Measurements from ENCODE around the gene CHST12.
"Not testable (repeated sequence)": the region's sequence is repeated elsewhere in the genome, so short reads cannot be mapped to it uniquely, and the experiment has no call there.

Gene CHST12

DNA sequence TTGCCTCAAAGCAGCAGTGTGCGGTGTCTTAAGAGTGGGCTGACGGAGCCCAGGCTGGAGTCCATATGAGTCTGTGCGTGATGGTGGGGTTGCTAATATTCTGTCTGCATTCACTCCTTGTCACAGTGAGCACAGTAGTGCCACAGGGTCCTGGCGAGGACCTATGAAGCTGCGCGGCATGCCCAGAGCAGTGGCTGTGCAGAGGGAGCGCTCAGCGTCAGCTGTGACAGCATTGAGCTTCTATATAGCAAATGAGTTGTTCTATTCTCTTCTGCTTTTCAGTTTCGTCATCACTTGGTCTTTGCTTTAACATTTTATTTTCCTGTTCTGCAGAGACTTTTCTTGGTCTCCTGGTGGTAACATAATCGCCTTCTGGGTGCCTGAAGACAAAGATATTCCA, 34.3 kb upstream of the CHST12 start:
- H3K4me1 ChIP-seq (ENCODE audit: control insufficient read depth, insufficient read depth, low read length): no peaks in the 10 kb centered on the region
- no peak overlapping the region for H3K9ac ChIP-seq (ENCODE audit: low read depth, low read length)
- peaks cover 87% of the 10 kb centered on the region for H3K36me3 ChIP-seq (ENCODE audit: control insufficient read depth, insufficient read depth, low read length)
- no peak overlapping the region for H3K4me3 ChIP-seq (ENCODE audit: low read depth, low read length)
- H3K27me3 ChIP-seq (ENCODE audit: control insufficient read depth, insufficient read depth, low read length): no peaks in the 10 kb centered on the region
- no peaks in the 10 kb centered on the region for H3K9me3 ChIP-seq (ENCODE audit: control insufficient read depth, insufficient read depth, low read length)

DNA sequence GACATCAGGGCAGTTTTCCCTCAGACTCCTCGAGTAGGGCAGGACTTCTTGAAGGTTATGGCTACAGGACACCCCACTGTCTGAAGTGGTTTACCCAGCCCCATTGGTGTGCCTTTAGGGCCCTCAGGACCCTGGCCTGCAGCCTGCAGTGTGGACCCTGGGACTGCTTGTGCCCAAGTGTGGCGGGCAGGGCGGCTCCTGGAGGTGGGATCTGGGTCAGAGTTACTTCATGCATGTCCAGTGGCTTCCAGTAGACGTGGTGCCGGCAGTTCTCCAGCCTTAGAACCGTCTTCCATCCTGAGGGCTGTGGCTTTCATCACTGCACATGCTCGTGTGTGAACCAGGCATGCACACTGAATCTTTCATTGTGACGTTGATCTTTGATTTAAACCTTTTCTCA, 32.1 kb upstream of the CHST12 start:
- Histone ChIP-seq H3K4me1 (ENCODE audit: control insufficient read depth, insufficient read depth, low read length) (no peaks in the 10 kb centered on the region), H3K9me3 (ENCODE audit: control insufficient read depth, insufficient read depth, low read length) (no peaks in the 10 kb centered on the region), H3K36me3 (ENCODE audit: control insufficient read depth, insufficient read depth, low read length) (peaks cover 88% of the 10 kb centered on the region), H3K27me3 (ENCODE audit: control insufficient read depth, insufficient read depth, low read length) (no peaks in the 10 kb centered on the region), H3K4me3 (ENCODE audit: low read depth, low read length) (no peak overlapping the region), H3K9ac (ENCODE audit: low read depth, low read length) (no peak overlapping the region)

DNA sequence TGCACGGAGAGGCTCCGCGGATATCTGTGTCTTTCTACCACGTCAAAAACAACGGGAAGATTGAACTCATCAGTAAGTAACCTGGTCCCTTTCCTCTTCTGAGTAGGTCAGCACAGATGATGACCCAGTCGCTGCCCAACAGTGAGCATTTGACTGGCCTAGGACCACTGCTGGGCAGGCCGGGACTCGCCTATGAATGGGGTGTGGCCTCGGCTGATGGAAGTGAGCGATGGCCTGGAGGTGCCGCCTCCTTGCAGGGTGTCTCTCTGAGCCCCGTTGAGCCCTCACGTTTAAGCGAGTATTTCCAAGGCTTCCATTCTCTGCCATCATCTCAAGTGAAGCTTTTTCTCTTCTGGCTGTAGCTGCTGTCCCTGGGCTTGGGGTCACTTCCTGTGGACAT, 30.7 kb upstream of the CHST12 start:
- Histone ChIP-seq H3K4me1 (ENCODE audit: control insufficient read depth, insufficient read depth, low read length) (no peaks in the 10 kb centered on the region), H3K9me3 (ENCODE audit: control insufficient read depth, insufficient read depth, low read length) (no peaks in the 10 kb centered on the region), H3K27me3 (ENCODE audit: control insufficient read depth, insufficient read depth, low read length) (no peaks in the 10 kb centered on the region), H3K4me3 (ENCODE audit: low read depth, low read length) (no peak overlapping the region), H3K9ac (ENCODE audit: low read depth, low read length) (no peak overlapping the region), H3K36me3 (ENCODE audit: control insufficient read depth, insufficient read depth, low read length) (peaks cover 86% of the 10 kb centered on the region)

DNA sequence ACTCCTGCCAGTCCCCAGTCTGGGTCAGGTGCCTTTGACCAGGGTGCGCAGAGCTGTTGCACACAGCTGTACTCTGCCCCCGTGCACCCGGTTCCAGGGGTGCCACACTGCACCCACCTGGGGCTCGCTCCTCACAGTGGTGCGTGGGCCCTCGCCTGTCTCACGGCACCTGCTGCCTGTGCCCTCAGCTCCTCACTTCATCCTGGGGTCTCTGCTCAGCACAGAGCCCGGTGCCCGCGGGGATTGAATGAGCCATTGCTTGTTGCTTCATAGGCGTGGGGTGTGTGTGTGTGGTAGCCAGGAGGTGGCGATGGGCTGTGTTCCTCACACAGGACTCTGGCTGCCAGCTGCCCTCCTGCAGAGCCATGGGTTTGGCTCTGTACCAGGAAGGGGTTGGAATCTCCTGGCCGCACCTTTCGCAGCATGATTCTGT, 30.3 kb upstream of the CHST12 start:
- no peak overlapping the region for H3K4me3 ChIP-seq (ENCODE audit: low read depth, low read length)
- no peaks in the 10 kb centered on the region for H3K4me1 ChIP-seq (ENCODE audit: control insufficient read depth, insufficient read depth, low read length)
- H3K9ac ChIP-seq (ENCODE audit: low read depth, low read length): no peak overlapping the region
- H3K27me3 ChIP-seq (ENCODE audit: control insufficient read depth, insufficient read depth, low read length): no peaks in the 10 kb centered on the region
- no peaks in the 10 kb centered on the region for H3K9me3 ChIP-seq (ENCODE audit: control insufficient read depth, insufficient read depth, low read length)
- H3K36me3 ChIP-seq (ENCODE audit: control insufficient read depth, insufficient read depth, low read length): peaks cover 84% of the 10 kb centered on the region

DNA sequence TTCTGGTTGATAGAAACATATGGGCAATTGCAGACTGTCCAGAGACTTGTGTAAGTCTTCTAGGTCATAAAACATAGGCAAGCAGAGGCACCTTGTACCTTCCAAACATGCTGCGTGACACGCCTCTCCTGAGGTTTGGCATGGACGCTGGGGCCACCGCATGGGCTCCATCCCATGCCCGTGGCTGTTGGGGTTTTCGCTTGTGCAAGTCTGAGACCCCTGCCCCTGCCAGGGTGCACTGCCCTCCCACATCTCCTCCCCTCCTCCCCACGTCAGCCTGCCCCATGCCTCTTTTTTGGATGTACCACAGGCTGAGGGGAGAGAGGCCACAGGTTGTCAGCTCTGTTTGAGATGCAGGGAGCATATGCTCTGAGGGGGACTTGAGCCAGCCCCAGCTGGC, 29.8 kb upstream of the CHST12 start:
- H3K27me3 ChIP-seq (ENCODE audit: control insufficient read depth, insufficient read depth, low read length): no peaks in the 10 kb centered on the region
- H3K4me1 ChIP-seq (ENCODE audit: control insufficient read depth, insufficient read depth, low read length): no peaks in the 10 kb centered on the region
- peaks cover 86% of the 10 kb centered on the region for H3K36me3 ChIP-seq (ENCODE audit: control insufficient read depth, insufficient read depth, low read length)
- no peaks in the 10 kb centered on the region for H3K9me3 ChIP-seq (ENCODE audit: control insufficient read depth, insufficient read depth, low read length)
- no peak overlapping the region for H3K4me3 ChIP-seq (ENCODE audit: low read depth, low read length)
- H3K9ac ChIP-seq (ENCODE audit: low read depth, low read length): no peak overlapping the region

DNA sequence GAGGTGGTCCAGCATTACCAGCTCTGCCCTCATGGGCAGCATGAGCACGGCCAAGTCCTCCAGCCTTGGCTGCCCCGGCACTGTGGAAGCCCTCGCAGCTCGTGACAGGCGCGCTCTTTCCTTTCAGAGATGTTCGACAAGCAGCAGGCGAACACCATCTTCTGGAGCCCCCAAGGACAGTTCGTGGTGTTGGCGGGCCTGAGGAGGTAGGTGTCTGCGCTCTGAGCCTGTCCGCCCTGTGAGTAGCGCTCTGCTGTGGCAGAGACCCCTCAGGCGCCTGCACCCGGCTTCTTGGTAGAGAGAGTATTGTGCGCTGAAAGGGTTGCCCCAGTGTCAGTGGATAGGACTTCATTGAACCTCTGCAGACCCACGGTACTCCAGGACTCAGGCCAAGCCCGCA, 29.0 kb upstream of the CHST12 start:
- Histone ChIP-seq H3K27me3 (ENCODE audit: control insufficient read depth, insufficient read depth, low read length) (no peaks in the 10 kb centered on the region), H3K4me1 (ENCODE audit: control insufficient read depth, insufficient read depth, low read length) (no peaks in the 10 kb centered on the region), H3K36me3 (ENCODE audit: control insufficient read depth, insufficient read depth, low read length) (peaks cover 88% of the 10 kb centered on the region), H3K9ac (ENCODE audit: low read depth, low read length) (no peak overlapping the region), H3K9me3 (ENCODE audit: control insufficient read depth, insufficient read depth, low read length) (no peaks in the 10 kb centered on the region), H3K4me3 (ENCODE audit: low read depth, low read length) (no peak overlapping the region)

DNA sequence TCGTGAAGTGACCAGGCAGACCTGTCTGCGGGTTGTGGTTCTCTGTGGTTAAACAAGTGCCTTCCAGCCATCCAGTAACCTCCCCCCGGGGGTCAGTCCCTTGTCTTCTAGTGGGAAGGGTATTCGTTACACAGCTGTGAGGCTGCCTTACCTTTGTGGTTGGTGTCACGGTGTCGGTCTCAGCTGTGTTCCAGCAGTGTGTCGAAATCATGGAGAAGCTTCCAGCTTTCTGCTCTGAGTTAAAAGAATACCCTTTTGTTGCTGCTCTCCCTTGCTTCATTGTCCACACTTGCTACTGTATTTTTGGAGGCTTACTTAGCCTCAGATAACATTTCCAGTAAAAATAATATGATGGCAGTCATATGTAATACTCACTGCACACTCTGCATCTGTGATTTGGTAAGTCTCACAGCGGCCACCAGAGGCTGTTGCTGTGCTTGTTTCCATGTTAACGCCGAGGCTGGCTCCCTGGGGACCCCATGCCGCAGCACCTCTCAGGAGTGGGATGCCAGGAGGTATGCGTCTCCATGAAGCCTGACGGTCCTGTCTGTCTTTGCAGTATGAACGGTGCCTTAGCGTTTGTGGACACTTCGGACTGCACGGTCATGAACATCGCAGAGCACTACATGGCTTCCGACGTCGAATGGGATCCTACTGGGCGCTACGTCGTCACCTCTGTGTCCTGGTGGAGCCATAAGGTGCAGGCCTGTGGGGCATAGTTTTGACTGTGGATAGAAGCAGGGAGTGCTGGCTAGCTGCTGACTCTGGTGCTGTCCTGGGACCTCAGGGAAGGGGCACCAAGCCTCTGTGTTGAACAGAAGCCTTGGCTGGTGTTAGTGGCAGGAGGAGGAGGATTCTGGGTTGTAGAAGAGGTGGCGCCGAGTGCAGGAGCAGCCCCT, 28.3 kb upstream of the CHST12 start:
- Histone ChIP-seq H3K4me3 (ENCODE audit: low read depth, low read length) (no peak overlapping the region), H3K9me3 (ENCODE audit: control insufficient read depth, insufficient read depth, low read length) (no peaks in the 10 kb centered on the region), H3K9ac (ENCODE audit: low read depth, low read length) (no peak overlapping the region), H3K27me3 (ENCODE audit: control insufficient read depth, insufficient read depth, low read length) (no peaks in the 10 kb centered on the region), H3K4me1 (ENCODE audit: control insufficient read depth, insufficient read depth, low read length) (no peaks in the 10 kb centered on the region), H3K36me3 (ENCODE audit: control insufficient read depth, insufficient read depth, low read length) (peaks cover 89% of the 10 kb centered on the region)

DNA sequence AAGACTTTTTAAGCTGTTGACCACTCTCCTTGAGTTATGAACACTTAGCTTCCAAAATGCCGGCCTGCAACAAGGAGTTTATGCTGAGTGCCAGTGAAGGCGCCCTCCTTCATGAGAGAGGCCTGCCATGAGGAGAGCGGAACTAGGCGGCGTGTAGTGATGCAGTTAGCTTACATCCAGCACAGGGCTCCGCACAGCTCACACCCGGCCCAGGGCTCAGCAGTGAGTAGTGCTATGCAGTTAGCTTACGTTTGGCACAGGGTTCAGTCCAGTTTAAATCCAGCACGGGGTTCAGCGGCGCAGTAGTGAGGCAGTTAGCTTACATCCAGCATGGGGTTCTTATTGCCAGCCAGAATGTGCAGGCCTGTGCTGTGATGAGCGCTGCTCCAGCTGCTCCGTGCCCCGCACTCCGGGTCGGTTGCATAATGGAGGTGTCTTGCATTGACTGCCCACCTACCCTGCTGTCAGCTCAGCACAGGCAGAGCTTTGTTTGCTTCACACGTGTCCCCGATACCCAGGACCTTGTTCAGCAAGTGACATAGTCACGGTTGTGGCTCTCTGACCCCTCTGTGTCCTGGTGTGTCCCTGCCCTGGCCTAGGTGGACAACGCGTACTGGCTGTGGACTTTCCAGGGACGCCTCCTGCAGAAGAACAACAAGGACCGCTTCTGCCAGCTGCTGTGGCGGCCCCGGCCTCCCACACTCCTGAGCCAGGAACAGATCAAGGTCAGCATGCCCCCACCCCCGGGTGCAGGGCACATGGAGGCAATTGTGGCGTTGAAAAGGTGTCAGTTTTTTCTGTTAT, 26.9 kb upstream of the CHST12 start:
- H3K27me3 ChIP-seq (ENCODE audit: control insufficient read depth, insufficient read depth, low read length): no peaks in the 10 kb centered on the region
- H3K4me1 ChIP-seq (ENCODE audit: control insufficient read depth, insufficient read depth, low read length): no peaks in the 10 kb centered on the region
- H3K4me3 ChIP-seq (ENCODE audit: low read depth, low read length): no peak overlapping the region
- no peaks in the 10 kb centered on the region for H3K9me3 ChIP-seq (ENCODE audit: control insufficient read depth, insufficient read depth, low read length)
- peaks cover 89% of the 10 kb centered on the region for H3K36me3 ChIP-seq (ENCODE audit: control insufficient read depth, insufficient read depth, low read length)
- no peak overlapping the region for H3K9ac ChIP-seq (ENCODE audit: low read depth, low read length)

DNA sequence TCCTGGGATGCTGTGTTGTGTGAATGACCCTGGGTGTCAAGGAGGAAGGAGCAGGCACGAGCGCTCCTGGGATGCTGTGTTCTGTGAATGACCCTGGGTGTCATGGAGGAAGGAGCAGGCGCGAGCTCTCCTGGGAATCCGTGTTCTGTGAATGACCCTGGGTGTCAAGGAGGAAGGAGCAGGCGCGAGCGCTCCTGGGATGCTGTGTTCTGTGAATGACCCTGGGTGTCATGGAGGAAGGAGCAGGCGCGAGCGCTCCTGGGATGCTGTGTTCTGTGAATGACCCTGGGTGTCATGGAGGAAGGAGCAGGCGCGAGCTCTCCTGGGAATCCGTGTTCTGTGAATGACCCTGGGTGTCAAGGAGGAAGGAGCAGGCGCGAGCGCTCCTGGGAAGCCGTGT, 25.9 kb upstream of the CHST12 start:
- not testable (repeated sequence) for H3K9me3 ChIP-seq (ENCODE audit: control insufficient read depth, insufficient read depth, low read length); H3K27me3 ChIP-seq (ENCODE audit: control insufficient read depth, insufficient read depth, low read length); H3K4me1 ChIP-seq (ENCODE audit: control insufficient read depth, insufficient read depth, low read length); H3K9ac ChIP-seq (ENCODE audit: low read depth, low read length); H3K4me3 ChIP-seq (ENCODE audit: low read depth, low read length)
- H3K36me3 ChIP-seq (ENCODE audit: control insufficient read depth, insufficient read depth, low read length): peaks cover 84% of the 10 kb centered on the region

DNA sequence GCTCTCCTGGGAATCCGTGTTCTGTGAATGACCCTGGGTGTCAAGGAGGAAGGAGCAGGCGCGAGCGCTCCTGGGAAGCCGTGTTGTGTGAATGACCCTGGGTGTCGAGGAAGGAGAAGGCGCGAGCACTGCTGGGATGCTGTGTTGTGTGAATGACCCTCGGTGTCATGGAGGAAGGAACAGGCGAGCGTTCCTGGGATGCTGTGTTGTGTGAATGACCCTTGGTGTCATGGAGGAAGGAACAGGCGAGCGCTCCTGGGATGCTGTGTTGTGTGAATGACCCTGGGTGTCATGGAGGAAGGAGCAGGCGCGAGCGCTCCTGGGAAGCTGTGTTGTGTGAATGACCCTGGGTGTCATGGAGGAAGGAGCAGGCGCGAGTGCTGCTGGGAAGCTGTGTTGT, 25.3 kb upstream of the CHST12 start:
- H3K9me3 ChIP-seq (ENCODE audit: control insufficient read depth, insufficient read depth, low read length); H3K9ac ChIP-seq (ENCODE audit: low read depth, low read length); H3K4me1 ChIP-seq (ENCODE audit: control insufficient read depth, insufficient read depth, low read length); H3K27me3 ChIP-seq (ENCODE audit: control insufficient read depth, insufficient read depth, low read length); H3K4me3 ChIP-seq (ENCODE audit: low read depth, low read length): not testable (repeated sequence)
- H3K36me3 ChIP-seq (ENCODE audit: control insufficient read depth, insufficient read depth, low read length): peaks cover 78% of the 10 kb centered on the region

DNA sequence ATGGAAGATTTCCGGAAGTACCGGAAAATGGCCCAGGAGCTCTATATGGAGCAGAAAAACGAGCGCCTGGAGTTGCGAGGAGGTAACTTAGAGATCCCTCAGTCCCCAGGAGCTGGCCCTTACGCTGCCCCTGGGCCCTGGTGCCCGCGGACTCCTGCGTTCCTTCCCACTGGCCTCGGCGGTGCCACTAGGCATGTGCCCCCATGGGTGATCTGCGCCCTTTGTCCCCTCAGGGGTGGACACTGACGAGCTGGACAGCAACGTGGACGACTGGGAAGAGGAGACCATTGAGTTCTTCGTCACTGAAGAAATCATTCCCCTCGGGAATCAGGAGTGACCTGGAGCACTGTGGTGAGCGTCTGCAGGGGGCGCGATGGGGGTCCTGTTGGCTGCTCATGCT, 24.2 kb upstream of the CHST12 start:
- no peaks in the 10 kb centered on the region for H3K4me1 ChIP-seq (ENCODE audit: control insufficient read depth, insufficient read depth, low read length)

More for the DNA sequence above, 24.2 kb upstream of the CHST12 start:
- Histone ChIP-seq H3K36me3 (ENCODE audit: control insufficient read depth, insufficient read depth, low read length) (peaks cover 69% of the 10 kb centered on the region), H3K27me3 (ENCODE audit: control insufficient read depth, insufficient read depth, low read length) (no peaks in the 10 kb centered on the region), H3K9me3 (ENCODE audit: control insufficient read depth, insufficient read depth, low read length) (no peaks in the 10 kb centered on the region), H3K4me3 (ENCODE audit: low read depth, low read length) (no peak overlapping the region), H3K9ac (ENCODE audit: low read depth, low read length) (no peak overlapping the region)

Measured in iPS-15b (cell line).